ENCODE measurements around the gene PERP. TPM values are rescaled to one million over a fixed set of nuclear protein-coding genes. Genes with fewer than 3 reads are reported as not detected.
A peak's percentile ranks its signal among the peaks of the same experiment; 100 is the strongest.

The PERP gene
- total RNA-seq = 279 TPM

DNA sequence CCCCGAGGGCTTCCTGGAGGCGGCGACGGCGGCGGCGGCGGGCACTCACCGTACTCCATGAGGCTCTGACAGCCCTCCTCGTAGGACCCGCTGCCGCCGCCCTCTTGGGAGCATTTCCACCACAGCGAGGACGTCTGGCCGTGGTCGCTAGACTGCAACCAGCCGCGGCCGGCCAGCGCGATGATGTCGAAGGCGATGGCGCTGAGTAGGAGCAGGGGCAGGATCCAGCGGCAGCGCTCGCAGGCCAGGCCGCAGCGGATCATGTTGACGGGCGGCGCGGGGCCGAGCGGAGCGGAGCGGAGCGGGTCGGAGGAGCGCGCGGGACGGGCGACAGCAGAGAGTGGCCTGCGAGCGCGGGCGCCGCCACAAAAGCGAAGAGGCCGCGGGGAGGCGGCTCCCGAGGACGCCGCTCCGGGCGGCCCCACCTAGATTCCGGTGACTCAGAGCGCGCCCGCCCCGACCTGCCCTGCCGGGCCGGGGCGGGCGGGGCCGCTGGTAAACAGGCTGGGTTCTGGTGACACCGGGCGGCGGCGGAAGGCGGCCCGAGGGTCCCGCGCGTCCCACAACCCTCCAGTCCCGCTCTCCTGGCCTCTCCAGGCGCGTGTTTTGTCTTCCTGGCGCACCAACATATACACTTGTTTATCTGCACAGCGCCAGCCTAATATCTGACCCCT lies at the start of gene PERP:
Gene PERP, minus strand, starts transcription at position 342 of the 674 bp plus-strand sequence. Its CDS starts 79 bp downstream, at position 263.
- intact Hi-C loops (cut with DNase I) = loop anchor here (5.0 kb wide), 1 partner anchor 110 kb away; no protein-coding TSS in a partner anchor
- DNase-seq (ENCODE audit: extremely low spot score in 2 of 2) = no peak
- TF ChIP-seq POLR2A (IDR thresholded peaks at IDR 0.05) (peak in 1 of 2 donors; percentile 74), CTCF (IDR thresholded peaks at IDR 0.05) (peak in 1 of 3 experiments; percentile 4), POLR2AphosphoS5 (IDR thresholded peaks at IDR 0.05; ENCODE audit: insufficient read depth in 1 of 2, low read depth in 1 of 2) (peak in 1 of 2 donors; percentile 65)
- Histone ChIP-seq H3K4me3 (peak within 1 kb of the TSS; percentile 72 to 93), H3K27ac (peak within 1 kb of the TSS; percentile 96), H3K9me3 (no peaks in the 10 kb centered on the region), H3K4me1 (peaks cover 17% of the 10 kb centered on the region), H3K36me3 (no peaks in the 10 kb centered on the region), H3K27me3 (no peaks in the 10 kb centered on the region)

GRCh38 chr6:138155443-138155842 lies 48.2 kb upstream of the PERP start:
- intact Hi-C loops (cut with DNase I) = no loop called here
- H3K27ac ChIP-seq = no peak overlapping the region
- DNase-seq (ENCODE audit: extremely low spot score in 2 of 2) = no peak
- H3K4me1 ChIP-seq = no peaks in the 10 kb centered on the region
- H3K27me3 ChIP-seq = no peaks in the 10 kb centered on the region
- H3K4me3 ChIP-seq = no peak overlapping the region
- no peaks in the 10 kb centered on the region for H3K9me3 ChIP-seq
- TF ChIP-seq CTCF (IDR thresholded peaks at IDR 0.05) (no peak), POLR2AphosphoS5 (IDR thresholded peaks at IDR 0.05; ENCODE audit: insufficient read depth in 1 of 2, low read depth in 1 of 2) (no peak), POLR2A (IDR thresholded peaks at IDR 0.05) (no peak)
- no peaks in the 10 kb centered on the region for H3K36me3 ChIP-seq

DNA sequence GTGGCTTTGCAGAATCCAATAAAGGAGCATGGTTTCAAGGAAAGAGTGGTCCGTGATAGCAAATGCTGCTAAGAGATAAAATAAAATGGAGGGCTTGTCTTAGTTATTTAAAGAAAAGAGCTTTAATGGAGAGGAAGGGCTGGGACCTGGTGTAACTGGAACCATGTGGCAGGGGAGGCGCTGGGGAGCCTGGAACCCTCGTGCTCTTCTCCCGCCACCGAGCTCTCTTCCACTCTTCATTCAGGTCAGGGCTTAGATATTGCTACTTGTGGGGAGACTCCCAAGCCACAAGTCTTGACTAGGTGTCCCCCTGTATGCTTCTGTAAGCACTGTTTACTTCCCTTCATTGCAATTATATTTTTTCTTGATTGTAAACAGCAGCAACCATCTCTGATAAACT lies 39.3 kb upstream of the PERP start:
- no peak overlapping the region for H3K4me3 ChIP-seq
- H3K4me1 ChIP-seq = no peaks in the 10 kb centered on the region
- intact Hi-C loops (cut with DNase I) = no loop called here
- no peak for TF ChIP-seq POLR2A (IDR thresholded peaks at IDR 0.05)
- no peak for TF ChIP-seq CTCF (IDR thresholded peaks at IDR 0.05)
- no peak for TF ChIP-seq POLR2AphosphoS5 (IDR thresholded peaks at IDR 0.05; ENCODE audit: insufficient read depth in 1 of 2, low read depth in 1 of 2)
- no peaks in the 10 kb centered on the region for H3K36me3 ChIP-seq
- DNase-seq (ENCODE audit: extremely low spot score in 2 of 2) = no peak
- no peaks in the 10 kb centered on the region for H3K27me3 ChIP-seq
- no peaks in the 10 kb centered on the region for H3K9me3 ChIP-seq
- no peak overlapping the region for H3K27ac ChIP-seq

GRCh38 chr6:138145402-138145801 lies 38.2 kb upstream of the PERP start:
- Histone ChIP-seq H3K9me3 (no peaks in the 10 kb centered on the region), H3K27ac (no peak overlapping the region), H3K4me3 (no peak overlapping the region), H3K27me3 (no peaks in the 10 kb centered on the region), H3K4me1 (no peaks in the 10 kb centered on the region), H3K36me3 (no peaks in the 10 kb centered on the region)
- DNase-seq (ENCODE audit: extremely low spot score in 2 of 2) = no peak
- intact Hi-C loops (cut with DNase I) = no loop called here
- TF ChIP-seq POLR2A (IDR thresholded peaks at IDR 0.05) (no peak), POLR2AphosphoS5 (IDR thresholded peaks at IDR 0.05; ENCODE audit: insufficient read depth in 1 of 2, low read depth in 1 of 2) (no peak), CTCF (IDR thresholded peaks at IDR 0.05) (no peak)

- H3K27me3 ChIP-seq = no peaks in the 10 kb centered on the region
- H3K36me3 ChIP-seq = no peaks in the 10 kb centered on the region
- DNase-seq (ENCODE audit: extremely low spot score in 2 of 2) = no peak
- TF ChIP-seq CTCF (IDR thresholded peaks at IDR 0.05) (no peak), POLR2AphosphoS5 (IDR thresholded peaks at IDR 0.05; ENCODE audit: insufficient read depth in 1 of 2, low read depth in 1 of 2) (no peak), POLR2A (IDR thresholded peaks at IDR 0.05) (no peak)
- no peaks in the 10 kb centered on the region for H3K4me1 ChIP-seq
- no peak overlapping the region for H3K27ac ChIP-seq
- H3K9me3 ChIP-seq = no peaks in the 10 kb centered on the region
- H3K4me3 ChIP-seq = no peak overlapping the region
- intact Hi-C loops (cut with DNase I) = no loop called here
Observed at GRCh38 chr6:138142806-138143205, 35.6 kb upstream of the PERP start.

Data from vagina (tissue), 2 donors.